ENCODE results near the gene VDAC1. TPM values are rescaled to one million over a fixed set of nuclear protein-coding genes. Genes with fewer than 3 reads are reported as not detected.
A peak's percentile ranks its signal among the peaks of the same experiment; 100 is the strongest.

The VDAC1 gene
- total RNA-seq, 2 donors from 2014 or later, result 202 to 226 TPM

DNA sequence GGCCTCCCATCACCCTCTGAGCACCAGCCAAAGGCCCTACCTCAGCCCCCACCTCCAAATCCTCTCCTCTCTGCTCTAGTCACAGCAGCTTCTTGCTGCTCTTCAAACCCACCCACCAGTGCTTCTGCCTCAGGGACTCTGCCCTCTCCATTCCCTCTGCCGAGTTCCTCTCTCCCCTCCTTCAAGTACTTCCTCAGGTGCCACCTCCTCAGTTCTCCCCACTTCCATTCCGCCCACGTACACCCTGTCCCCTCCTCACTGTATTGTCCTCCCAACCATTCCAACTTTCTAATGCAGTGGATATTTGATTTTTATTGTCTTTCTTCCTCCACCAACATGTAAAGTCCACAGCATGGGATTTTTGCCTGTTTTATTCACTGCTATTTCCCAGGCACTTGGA lies 79.5 kb downstream of the VDAC1 start:
- DNase-seq, result no peak
- H3K36me3 Mint-ChIP-seq (ENCODE audit: low read depth), result no peaks in the 10 kb centered on the region
- no peak overlapping the region for H3K27ac ChIP-seq (ENCODE audit: low read depth, low read length)
- H3K9me3 ChIP-seq (ENCODE audit: control insufficient read depth, low read length), result no peaks in the 10 kb centered on the region
- H3K4me1 ChIP-seq (ENCODE audit: control insufficient read depth, insufficient read depth, low read length), result no peaks in the 10 kb centered on the region
- H3K9me3 Mint-ChIP-seq, result no peaks in the 10 kb centered on the region
- H3K9ac ChIP-seq (ENCODE audit: extremely low read depth, low read length, poor library complexity, severe bottlenecking), result no peak overlapping the region
- H3K4me3 ChIP-seq (ENCODE audit: low read length), result no peak overlapping the region
- no peaks in the 10 kb centered on the region for H3K27me3 ChIP-seq (ENCODE audit: control insufficient read depth, insufficient read depth, low read length, poor library complexity, severe bottlenecking)
- no peak overlapping the region for H3K4me3 Mint-ChIP-seq
- 89 to 93% methylated on average over 3 of the region's 3 CpGs for WGBS, 2 experiments (ENCODE audit: insufficient coverage in 1 of 2, insufficient read length in 1 of 2)
- no peaks in the 10 kb centered on the region for H3K27me3 Mint-ChIP-seq (ENCODE audit: insufficient read depth)
- H3K27ac Mint-ChIP-seq, result no peak overlapping the region
- peaks cover 25% of the 10 kb centered on the region for H3K4me1 Mint-ChIP-seq
- TF ChIP-seq, protein P1, sequence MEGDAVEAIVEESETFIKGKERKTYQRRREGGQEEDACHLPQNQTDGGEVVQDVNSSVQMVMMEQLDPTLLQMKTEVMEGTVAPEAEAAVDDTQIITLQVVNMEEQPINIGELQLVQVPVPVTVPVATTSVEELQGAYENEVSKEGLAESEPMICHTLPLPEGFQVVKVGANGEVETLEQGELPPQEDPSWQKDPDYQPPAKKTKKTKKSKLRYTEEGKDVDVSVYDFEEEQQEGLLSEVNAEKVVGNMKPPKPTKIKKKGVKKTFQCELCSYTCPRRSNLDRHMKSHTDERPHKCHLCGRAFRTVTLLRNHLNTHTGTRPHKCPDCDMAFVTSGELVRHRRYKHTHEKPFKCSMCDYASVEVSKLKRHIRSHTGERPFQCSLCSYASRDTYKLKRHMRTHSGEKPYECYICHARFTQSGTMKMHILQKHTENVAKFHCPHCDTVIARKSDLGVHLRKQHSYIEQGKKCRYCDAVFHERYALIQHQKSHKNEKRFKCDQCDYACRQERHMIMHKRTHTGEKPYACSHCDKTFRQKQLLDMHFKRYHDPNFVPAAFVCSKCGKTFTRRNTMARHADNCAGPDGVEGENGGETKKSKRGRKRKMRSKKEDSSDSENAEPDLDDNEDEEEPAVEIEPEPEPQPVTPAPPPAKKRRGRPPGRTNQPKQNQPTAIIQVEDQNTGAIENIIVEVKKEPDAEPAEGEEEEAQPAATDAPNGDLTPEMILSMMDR (conservative IDR thresholded peaks at IDR 0.05), result no peak
- no peaks in the 10 kb centered on the region for H3K36me3 ChIP-seq (ENCODE audit: control insufficient read depth, insufficient read depth, low read length)

GRCh38 chr5:133924221-133924920 lies 80.4 kb downstream of the VDAC1 start:
- Histone ChIP-seq H3K4me1 (ENCODE audit: control insufficient read depth, insufficient read depth, low read length) (no peaks in the 10 kb centered on the region), H3K27me3 (ENCODE audit: control insufficient read depth, insufficient read depth, low read length, poor library complexity, severe bottlenecking) (no peaks in the 10 kb centered on the region), H3K36me3 (ENCODE audit: control insufficient read depth, insufficient read depth, low read length) (no peaks in the 10 kb centered on the region), H3K4me3 (ENCODE audit: low read length) (no peak overlapping the region), H3K9me3 (ENCODE audit: control insufficient read depth, low read length) (no peaks in the 10 kb centered on the region), H3K9ac (ENCODE audit: extremely low read depth, low read length, poor library complexity, severe bottlenecking) (no peak overlapping the region), H3K27ac (ENCODE audit: low read depth, low read length) (no peak overlapping the region)
- TF ChIP-seq, protein P1 (conservative IDR thresholded peaks at IDR 0.05), result no peak
- no peaks in the 10 kb centered on the region for H3K27me3 Mint-ChIP-seq (ENCODE audit: insufficient read depth)
- H3K36me3 Mint-ChIP-seq (ENCODE audit: low read depth), result no peaks in the 10 kb centered on the region
- peak overlapping the region; percentile 57 for H3K27ac Mint-ChIP-seq
- H3K9me3 Mint-ChIP-seq, result no peaks in the 10 kb centered on the region
- 73 to 90% methylated on average over 4 to 5 of the region's 5 CpGs for WGBS, 2 experiments (ENCODE audit: insufficient coverage in 1 of 2, insufficient read length in 1 of 2)
- H3K4me1 Mint-ChIP-seq, result peaks cover 25% of the 10 kb centered on the region
- H3K4me3 Mint-ChIP-seq, result no peak overlapping the region
- peak; percentile 58 for DNase-seq

- H3K9me3 ChIP-seq (ENCODE audit: control insufficient read depth, low read length), result no peaks in the 10 kb centered on the region
- H3K9ac ChIP-seq (ENCODE audit: extremely low read depth, low read length, poor library complexity, severe bottlenecking), result no peak overlapping the region
- Mint-ChIP-seq H3K4me3 (no peak overlapping the region), H3K27ac (no peak overlapping the region), H3K27me3 (ENCODE audit: insufficient read depth) (no peaks in the 10 kb centered on the region), H3K9me3 (no peaks in the 10 kb centered on the region), H3K4me1 (peaks cover 21% of the 10 kb centered on the region), H3K36me3 (ENCODE audit: low read depth) (no peaks in the 10 kb centered on the region)
- H3K4me1 ChIP-seq (ENCODE audit: control insufficient read depth, insufficient read depth, low read length), result no peaks in the 10 kb centered on the region
- TF ChIP-seq, protein P1 (conservative IDR thresholded peaks at IDR 0.05), result no peak
- H3K36me3 ChIP-seq (ENCODE audit: control insufficient read depth, insufficient read depth, low read length), result no peaks in the 10 kb centered on the region
- H3K4me3 ChIP-seq (ENCODE audit: low read length), result no peak overlapping the region
- no peaks in the 10 kb centered on the region for H3K27me3 ChIP-seq (ENCODE audit: control insufficient read depth, insufficient read depth, low read length, poor library complexity, severe bottlenecking)
- 63 to 71% methylated on average over 1 to 4 of the region's 5 CpGs for WGBS, 2 experiments (ENCODE audit: insufficient coverage in 1 of 2, insufficient read length in 1 of 2)
- DNase-seq, result no peak
- H3K27ac ChIP-seq (ENCODE audit: low read depth, low read length), result peak overlapping the region; percentile 68
These were observed 82.8 kb downstream of the VDAC1 start for GRCh38 chr5:133921979-133922378.

Other genes starting within 250 kb of the VDAC1 start
- gene C5orf15, start 36.4 kb downstream of the VDAC1 start, total RNA-seq, result 10 to 100 TPM; 37.6 to 37.7 TPM
- 10 to 100 TPM; 14.9 to 19.4 TPM for gene TCF7, start 109.7 kb upstream of the VDAC1 start, total RNA-seq
- gene SKP1, start 172.0 kb upstream of the VDAC1 start, total RNA-seq, result 100 to 1,000 TPM; 357 to 427 TPM
- gene PPP2CA, start 221.1 kb upstream of the VDAC1 start, total RNA-seq, result 100 to 1,000 TPM; 174 to 185 TPM